Measurements from ENCODE around the gene SNX15. TPM values are rescaled to one million over a fixed set of nuclear protein-coding genes. Genes with fewer than 3 reads are reported as not detected.

The SNX15 gene
- total RNA-seq, 1 donor from 2014 or later = 24.9 TPM

DNA sequence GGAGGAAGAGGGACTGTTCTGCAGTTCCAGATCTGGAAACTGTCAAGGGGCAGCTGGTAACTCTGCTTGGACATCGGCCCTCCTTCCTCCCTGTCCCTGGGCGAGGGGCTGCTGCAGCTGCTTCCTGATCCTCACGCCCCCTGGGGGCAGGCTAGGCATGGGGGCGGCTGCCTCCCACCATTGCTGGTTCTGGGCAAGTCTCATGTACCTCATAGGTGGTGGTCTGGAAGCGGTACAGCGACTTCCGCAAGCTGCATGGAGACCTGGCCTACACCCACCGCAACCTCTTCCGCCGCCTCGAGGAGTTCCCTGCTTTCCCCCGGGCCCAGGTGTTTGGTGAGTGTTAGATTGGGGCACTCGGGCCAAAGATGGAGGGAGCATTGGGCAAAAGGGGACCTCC is 5.0 kb downstream of the SNX15 start:
- Mint-ChIP-seq H3K27ac (ENCODE audit: unreplicated experiment) (no peak overlapping the region), H3K36me3 (ENCODE audit: low read depth) (peaks cover 2% of the 10 kb centered on the region)
- no peak for DNase-seq (ENCODE audit: low spot score)

DNA sequence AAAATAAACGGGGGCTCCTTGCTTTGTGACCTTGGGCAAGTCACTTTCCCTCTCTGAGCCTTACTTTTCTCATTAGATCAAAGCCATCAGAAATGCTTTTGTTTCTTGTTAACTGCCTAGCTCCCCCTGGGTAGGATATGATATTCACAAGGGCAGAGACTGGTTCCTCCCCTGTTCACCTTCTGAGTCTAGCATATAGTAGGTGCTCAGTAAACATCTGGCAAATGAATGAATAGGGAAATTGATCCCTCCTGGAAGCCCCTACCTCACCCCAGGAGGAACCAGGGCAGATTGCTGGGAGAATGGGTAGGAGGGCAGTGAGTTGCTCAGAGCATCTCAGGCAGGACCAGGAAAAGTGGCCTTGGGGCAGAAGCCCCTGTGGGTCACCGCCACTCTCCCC is 7.2 kb downstream of the SNX15 start:
- peaks cover 2% of the 10 kb centered on the region for H3K36me3 Mint-ChIP-seq (ENCODE audit: low read depth)
- TF ChIP-seq, protein P1, sequence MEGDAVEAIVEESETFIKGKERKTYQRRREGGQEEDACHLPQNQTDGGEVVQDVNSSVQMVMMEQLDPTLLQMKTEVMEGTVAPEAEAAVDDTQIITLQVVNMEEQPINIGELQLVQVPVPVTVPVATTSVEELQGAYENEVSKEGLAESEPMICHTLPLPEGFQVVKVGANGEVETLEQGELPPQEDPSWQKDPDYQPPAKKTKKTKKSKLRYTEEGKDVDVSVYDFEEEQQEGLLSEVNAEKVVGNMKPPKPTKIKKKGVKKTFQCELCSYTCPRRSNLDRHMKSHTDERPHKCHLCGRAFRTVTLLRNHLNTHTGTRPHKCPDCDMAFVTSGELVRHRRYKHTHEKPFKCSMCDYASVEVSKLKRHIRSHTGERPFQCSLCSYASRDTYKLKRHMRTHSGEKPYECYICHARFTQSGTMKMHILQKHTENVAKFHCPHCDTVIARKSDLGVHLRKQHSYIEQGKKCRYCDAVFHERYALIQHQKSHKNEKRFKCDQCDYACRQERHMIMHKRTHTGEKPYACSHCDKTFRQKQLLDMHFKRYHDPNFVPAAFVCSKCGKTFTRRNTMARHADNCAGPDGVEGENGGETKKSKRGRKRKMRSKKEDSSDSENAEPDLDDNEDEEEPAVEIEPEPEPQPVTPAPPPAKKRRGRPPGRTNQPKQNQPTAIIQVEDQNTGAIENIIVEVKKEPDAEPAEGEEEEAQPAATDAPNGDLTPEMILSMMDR (IDR thresholded peaks at IDR 0.05) = no peak
- H3K4me3 Mint-ChIP-seq (ENCODE audit: unreplicated experiment) = no peak overlapping the region
- H3K27me3 Mint-ChIP-seq (ENCODE audit: low read depth) = no peaks in the 10 kb centered on the region
- no peak for DNase-seq (ENCODE audit: low spot score)
- H3K4me1 Mint-ChIP-seq (ENCODE audit: low read depth) = peaks cover 4% of the 10 kb centered on the region
- H3K9me3 Mint-ChIP-seq (ENCODE audit: low read depth) = no peaks in the 10 kb centered on the region
- H3K27ac Mint-ChIP-seq (ENCODE audit: unreplicated experiment) = no peak overlapping the region

More for the DNA sequence above, 5.0 kb downstream of the SNX15 start:
- H3K27me3 Mint-ChIP-seq (ENCODE audit: low read depth) = no peaks in the 10 kb centered on the region
- H3K4me1 Mint-ChIP-seq (ENCODE audit: low read depth) = peaks cover 14% of the 10 kb centered on the region
- H3K9me3 Mint-ChIP-seq (ENCODE audit: low read depth) = no peaks in the 10 kb centered on the region
- H3K4me3 Mint-ChIP-seq (ENCODE audit: unreplicated experiment) = no peak overlapping the region
- TF ChIP-seq, protein P1 (IDR thresholded peaks at IDR 0.05) = no peak

DNA sequence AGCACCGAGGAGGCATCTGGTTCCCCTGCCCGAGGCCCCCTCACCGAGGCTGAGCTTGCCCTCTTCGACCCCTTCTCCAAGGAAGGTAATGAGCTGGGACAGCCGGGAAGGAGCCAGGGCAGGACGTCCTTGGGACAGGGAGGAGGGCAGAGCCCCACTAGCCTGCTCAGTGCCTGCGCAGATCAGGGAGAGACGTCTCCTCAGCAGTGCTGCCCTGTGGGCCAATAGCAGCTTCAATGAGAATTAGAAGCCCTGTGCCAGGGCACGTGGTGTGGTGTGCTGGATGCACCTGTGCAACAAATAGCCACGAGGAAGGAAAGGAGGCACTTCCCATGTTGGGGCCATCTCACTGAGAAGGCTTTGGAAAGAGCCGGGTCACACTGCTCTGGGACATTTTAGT is 8.3 kb downstream of the SNX15 start:
- no peak for DNase-seq (ENCODE audit: low spot score)
- no peaks in the 10 kb centered on the region for H3K9me3 Mint-ChIP-seq (ENCODE audit: low read depth)
- H3K27me3 Mint-ChIP-seq (ENCODE audit: low read depth) = no peaks in the 10 kb centered on the region
- H3K27ac Mint-ChIP-seq (ENCODE audit: unreplicated experiment) = no peak overlapping the region
- TF ChIP-seq, protein P1 (IDR thresholded peaks at IDR 0.05) = no peak
- peaks cover 2% of the 10 kb centered on the region for H3K36me3 Mint-ChIP-seq (ENCODE audit: low read depth)
- H3K4me3 Mint-ChIP-seq (ENCODE audit: unreplicated experiment) = no peak overlapping the region
- H3K4me1 Mint-ChIP-seq (ENCODE audit: low read depth) = peaks cover 5% of the 10 kb centered on the region

DNA sequence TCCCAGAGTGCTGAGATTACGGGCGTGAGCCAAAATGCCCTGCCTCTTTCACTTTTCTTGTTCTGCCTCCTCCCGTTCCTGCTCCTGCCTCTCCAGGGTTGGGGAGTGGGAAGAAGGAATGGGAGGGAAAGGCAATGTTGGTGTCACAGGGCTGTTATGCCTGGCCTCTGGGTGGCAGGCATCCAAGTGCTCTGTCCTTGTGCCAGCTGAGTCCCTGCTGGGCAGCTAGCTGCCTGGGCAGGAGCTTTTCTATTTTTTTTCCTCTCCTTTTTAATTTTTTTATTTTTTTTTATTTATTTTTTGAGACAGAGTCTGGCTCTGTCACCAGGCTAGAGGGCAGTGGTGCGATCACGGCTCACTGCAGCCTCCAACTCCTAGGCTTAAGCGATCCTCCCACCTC is 9.7 kb downstream of the SNX15 start:
- Mint-ChIP-seq H3K27ac (ENCODE audit: unreplicated experiment) (peak overlapping the region; percentile 81), H3K4me3 (ENCODE audit: unreplicated experiment) (no peak overlapping the region), H3K9me3 (ENCODE audit: low read depth) (no peaks in the 10 kb centered on the region), H3K36me3 (ENCODE audit: low read depth) (peaks cover 2% of the 10 kb centered on the region), H3K4me1 (ENCODE audit: low read depth) (peaks cover 11% of the 10 kb centered on the region), H3K27me3 (ENCODE audit: low read depth) (no peaks in the 10 kb centered on the region)
- DNase-seq (ENCODE audit: low spot score) = no peak
- TF ChIP-seq, protein P1 (IDR thresholded peaks at IDR 0.05) = no peak

DNA sequence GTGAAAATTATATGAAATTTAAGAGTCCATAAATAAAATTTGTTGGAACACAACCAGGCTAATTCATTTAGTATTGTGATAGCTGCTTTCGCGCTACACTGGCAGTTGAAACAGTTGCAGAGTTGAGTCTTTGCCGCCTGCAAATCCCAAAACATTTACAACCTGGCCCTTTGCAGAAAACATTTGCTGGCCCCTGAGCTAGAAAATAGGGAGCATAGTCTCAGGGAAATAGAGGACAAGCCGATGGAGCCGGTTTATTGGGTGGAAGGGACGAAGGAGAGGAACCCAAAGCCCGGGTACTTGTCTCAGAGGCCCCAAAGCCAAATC is 13.2 kb downstream of the SNX15 start:
- DNase-seq (ENCODE audit: low spot score) = no peak
- no peaks in the 10 kb centered on the region for H3K27me3 Mint-ChIP-seq (ENCODE audit: low read depth)
- peaks cover 3% of the 10 kb centered on the region for H3K36me3 Mint-ChIP-seq (ENCODE audit: low read depth)
- TF ChIP-seq, protein P1 (IDR thresholded peaks at IDR 0.05) = no peak
- H3K4me3 Mint-ChIP-seq (ENCODE audit: unreplicated experiment) = peak overlapping the region; percentile 84
- peaks cover 22% of the 10 kb centered on the region for H3K4me1 Mint-ChIP-seq (ENCODE audit: low read depth)
- H3K9me3 Mint-ChIP-seq (ENCODE audit: low read depth) = no peaks in the 10 kb centered on the region
- peak overlapping the region; percentile 91 for H3K27ac Mint-ChIP-seq (ENCODE audit: unreplicated experiment)
